GM12874 (cell line): ENCODE measurements around the gene PIK3AP1.

Experiments used
- CTCF ChIP-seq: IDR thresholded peaks from 2 replicates; pipeline ENCODE4 v1.5.1; 2011; ENCODE audit warnings: low read depth, mild to moderate bottlenecking, control low read depth, low read length, moderate library complexity; ENCODE audit not compliant: insufficient read depth

The PIK3AP1 gene

GRCh38 chr10:96587264-96588059 lies 132.9 kb downstream of the PIK3AP1 start:
- TF ChIP-seq CTCF, result no peak

GRCh38 chr10:96586419-96587263 lies 133.7 kb downstream of the PIK3AP1 start, which contains the start of gene TM9SF3:
TM9SF3 (minus strand) TSS chr10:96587012; CDS start chr10:96586835, 177 bp downstream.
- no peak for TF ChIP-seq CTCF

- TF ChIP-seq CTCF, result no peak
Measured at GRCh38 chr10:96585736-96586418, 134.4 kb downstream of the PIK3AP1 start.

GRCh38 chr10:96584474-96584873 lies 135.8 kb downstream of the PIK3AP1 start:
- TF ChIP-seq CTCF, result no peak

GRCh38 chr10:96584035-96584434 lies 136.3 kb downstream of the PIK3AP1 start:
- no peak for TF ChIP-seq CTCF

GRCh38 chr10:96579133-96579532 lies 141.2 kb downstream of the PIK3AP1 start:
- TF ChIP-seq CTCF, result no peak

GRCh38 chr10:96578633-96579032 lies 141.7 kb downstream of the PIK3AP1 start:
- TF ChIP-seq CTCF, result no peak
